ENCODE results near the gene MRPL55. TPM values are rescaled to one million over a fixed set of nuclear protein-coding genes. Genes with fewer than 3 reads are reported as not detected.

Gene MRPL55
- total and polyA plus RNA-seq, 2 of the 4 experiments (the other 2 are of a cell fraction), result 48.9 to 95.4 TPM

DNA sequence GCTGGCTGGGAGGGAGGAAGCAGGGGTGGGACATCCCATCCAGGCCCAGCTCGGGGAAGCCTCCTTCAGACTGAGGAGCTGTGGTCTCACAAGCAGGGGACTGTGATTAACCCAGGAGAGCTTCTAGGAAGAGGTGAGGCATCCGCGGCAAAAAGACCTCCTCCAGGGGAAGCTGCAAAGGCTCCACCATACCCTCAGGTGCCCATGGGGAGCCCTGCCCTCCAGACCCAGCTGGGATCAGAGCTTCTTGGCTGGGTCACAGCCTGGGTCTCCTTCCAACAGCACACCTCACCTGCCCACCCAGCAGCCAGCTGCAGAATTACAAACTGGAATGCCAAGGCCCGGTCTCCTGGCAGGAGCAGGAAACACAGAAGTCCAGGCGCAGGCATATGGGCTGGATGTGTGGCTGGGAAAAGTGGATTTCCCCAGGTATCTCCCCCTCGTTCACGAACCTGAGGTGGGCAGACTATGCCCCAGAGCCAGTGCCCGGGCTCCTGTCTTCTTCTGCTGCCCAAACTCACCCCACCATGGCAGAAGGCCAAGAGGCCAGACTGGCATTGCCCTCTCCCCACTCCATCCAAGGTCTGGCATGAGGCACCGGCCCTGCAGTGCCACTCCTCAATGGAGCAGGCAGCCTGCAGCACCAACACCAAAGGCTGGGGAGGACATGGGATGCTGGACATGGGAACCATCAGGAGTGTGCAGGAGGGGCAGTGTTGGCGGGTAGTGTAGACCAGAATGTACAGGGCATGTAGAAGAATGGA lies 42.0 kb downstream of the MRPL55 start:
- no peak overlapping the region for H3K56ac ChIP-seq (ENCODE audit: extremely low read depth, insufficient read depth, low read length)
- H3K4me3 ChIP-seq (ENCODE audit: insufficient read depth, low read depth, low read length), result no peak overlapping the region
- no peak overlapping the region for H2AK9ac ChIP-seq (replicated peaks; ENCODE audit: low read depth, low read length, poor library complexity)
- H4K91ac ChIP-seq (ENCODE audit: insufficient read depth, low read depth, low read length), result no peak overlapping the region
- H3K27me3 ChIP-seq (ENCODE audit: control insufficient read depth, insufficient read depth, low read length), result peaks cover 42% of the 10 kb centered on the region
- no peaks in the 10 kb centered on the region for H3K9me1 ChIP-seq (ENCODE audit: insufficient read depth, low read length)
- H3K9ac ChIP-seq (ENCODE audit: low read depth, low read length), result no peak overlapping the region
- H2BK20ac ChIP-seq (ENCODE audit: low read depth, low read length), result no peak overlapping the region
- ATAC-seq (ENCODE audit: low read depth) (no peak), DNase-seq (no peak)
- no peaks in the 10 kb centered on the region for H3K36me3 ChIP-seq (ENCODE audit: control insufficient read depth, insufficient read depth, low read length)
- H4K5ac ChIP-seq (ENCODE audit: low read depth, low read length), result no peak overlapping the region
- dilution Hi-C loops (cut with HindIII; ENCODE audit: low sequenced_read_pairs, unreplicated experiment), result no loop called here
- intact Hi-C loops (cut with micrococcal nuclease), result no loop called here
- TF ChIP-seq, protein P1, sequence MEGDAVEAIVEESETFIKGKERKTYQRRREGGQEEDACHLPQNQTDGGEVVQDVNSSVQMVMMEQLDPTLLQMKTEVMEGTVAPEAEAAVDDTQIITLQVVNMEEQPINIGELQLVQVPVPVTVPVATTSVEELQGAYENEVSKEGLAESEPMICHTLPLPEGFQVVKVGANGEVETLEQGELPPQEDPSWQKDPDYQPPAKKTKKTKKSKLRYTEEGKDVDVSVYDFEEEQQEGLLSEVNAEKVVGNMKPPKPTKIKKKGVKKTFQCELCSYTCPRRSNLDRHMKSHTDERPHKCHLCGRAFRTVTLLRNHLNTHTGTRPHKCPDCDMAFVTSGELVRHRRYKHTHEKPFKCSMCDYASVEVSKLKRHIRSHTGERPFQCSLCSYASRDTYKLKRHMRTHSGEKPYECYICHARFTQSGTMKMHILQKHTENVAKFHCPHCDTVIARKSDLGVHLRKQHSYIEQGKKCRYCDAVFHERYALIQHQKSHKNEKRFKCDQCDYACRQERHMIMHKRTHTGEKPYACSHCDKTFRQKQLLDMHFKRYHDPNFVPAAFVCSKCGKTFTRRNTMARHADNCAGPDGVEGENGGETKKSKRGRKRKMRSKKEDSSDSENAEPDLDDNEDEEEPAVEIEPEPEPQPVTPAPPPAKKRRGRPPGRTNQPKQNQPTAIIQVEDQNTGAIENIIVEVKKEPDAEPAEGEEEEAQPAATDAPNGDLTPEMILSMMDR (conservative IDR thresholded peaks at IDR 0.05; ENCODE audit: low read depth, low read length), result no peak
- no peak for TF ChIP-seq MAFK (IDR thresholded peaks at IDR 0.05; ENCODE audit: low read depth, low read length)
- TF ChIP-seq, protein P2, sequence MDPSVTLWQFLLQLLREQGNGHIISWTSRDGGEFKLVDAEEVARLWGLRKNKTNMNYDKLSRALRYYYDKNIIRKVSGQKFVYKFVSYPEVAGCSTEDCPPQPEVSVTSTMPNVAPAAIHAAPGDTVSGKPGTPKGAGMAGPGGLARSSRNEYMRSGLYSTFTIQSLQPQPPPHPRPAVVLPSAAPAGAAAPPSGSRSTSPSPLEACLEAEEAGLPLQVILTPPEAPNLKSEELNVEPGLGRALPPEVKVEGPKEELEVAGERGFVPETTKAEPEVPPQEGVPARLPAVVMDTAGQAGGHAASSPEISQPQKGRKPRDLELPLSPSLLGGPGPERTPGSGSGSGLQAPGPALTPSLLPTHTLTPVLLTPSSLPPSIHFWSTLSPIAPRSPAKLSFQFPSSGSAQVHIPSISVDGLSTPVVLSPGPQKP (IDR thresholded peaks at IDR 0.05; ENCODE audit: borderline replicate concordance, low read depth, low read length), result no peak
- H3K18ac ChIP-seq (ENCODE audit: low read depth, low read length), result no peak overlapping the region
- no peak overlapping the region for H3K14ac ChIP-seq (replicated peaks; ENCODE audit: low read depth, low read length)
- CTCF ChIA-PET, result no interaction called here
- BruUV-seq (replicated peaks), result no TSS peak
- no peak overlapping the region for H3K4me2 ChIP-seq (ENCODE audit: low read depth, low read length)
- no peak overlapping the region for H3K4ac ChIP-seq (ENCODE audit: low read depth, low read length)
- in situ Hi-C loops (cut with MboI; ENCODE audit: low sequenced_read_pairs), result no loop called here
- no peak overlapping the region for H3K27ac ChIP-seq (ENCODE audit: insufficient read depth, low read length)
- no peaks in the 10 kb centered on the region for H3K9me3 ChIP-seq (ENCODE audit: control insufficient read depth, insufficient read depth, low read length)
- H4K8ac ChIP-seq (ENCODE audit: low read depth in 2 of 2, low read length in 2 of 2), result no peak overlapping the region
- H4K20me1 ChIP-seq (ENCODE audit: insufficient read depth, low read length), result no peaks in the 10 kb centered on the region
- no peak overlapping the region for H2BK15ac ChIP-seq (ENCODE audit: low read depth, low read length)
- no peaks in the 10 kb centered on the region for H3K4me1 ChIP-seq (ENCODE audit: control insufficient read depth, insufficient read depth, low read length)
- H2BK120ac ChIP-seq (ENCODE audit: low read depth, low read length), result no peak overlapping the region
- WGBS, 2 experiments (ENCODE audit: extremely low coverage in 2 of 2, insufficient read length in 1 of 2), result no CpG with 5 or more reads among the region's 10 CpGs
- H3K23ac ChIP-seq (ENCODE audit: low read depth, low read length), result no peak overlapping the region
- H3K79me1 ChIP-seq (ENCODE audit: low read depth in 1 of 2, low read length in 2 of 2), result no peaks in the 10 kb centered on the region
- no peak overlapping the region for H2BK5ac ChIP-seq (ENCODE audit: low read depth, low read length, poor library complexity, severe bottlenecking)
- no peak overlapping the region for H2AK5ac ChIP-seq (ENCODE audit: low read depth, low read length)
- POLR2A ChIA-PET (ENCODE audit: unreplicated experiment), result no interaction called here
- no peak overlapping the region for H2AFZ ChIP-seq (replicated peaks; ENCODE audit: low read length, poor library complexity)
